HepG2 (cell line): ENCODE results near the gene LRRC34. TPM values are rescaled to one million over a fixed set of nuclear protein-coding genes. Genes with fewer than 3 reads are reported as not detected.
A peak's percentile ranks its signal among the peaks of the same experiment; 100 is the strongest.

Source experiments
- AHR ChIP-seq: IDR thresholded peaks from 2 replicates; pipeline ENCODE4 v1.6.1; 2018; ENCODE audit warnings: missing genetic modification reagents, missing compliant biosample characterization
- DR1 ChIP-seq: sonication (generic); formaldehyde crosslinking; IDR thresholded peaks from 2 replicates; pipeline ENCODE4 v1.8.0; 2021; ENCODE audit warnings: mild to moderate bottlenecking, missing genetic modification reagents, inconsistent platforms
- FOXK1 ChIP-seq: sonication (generic); formaldehyde crosslinking; IDR thresholded peaks from 2 replicates; pipeline ENCODE4 v1.4.0; 2020; ENCODE audit warnings: low read depth, missing genetic modification reagents, borderline replicate concordance
- GPN1 ChIP-seq: sonication (generic); formaldehyde crosslinking; IDR thresholded peaks from 2 replicates; pipeline ENCODE4 v1.5.1; 2020; ENCODE audit warnings: missing genetic modification reagents, borderline replicate concordance
- IRX3 ChIP-seq: sonication (generic); formaldehyde crosslinking; IDR thresholded peaks from 2 replicates; pipeline ENCODE4 v1.8.1; 2023; ENCODE audit warnings: mild to moderate bottlenecking, low read depth, missing genetic modification reagents, borderline replicate concordance
- KAT8 ChIP-seq: IDR thresholded peaks from 2 replicates; pipeline ENCODE4 v1.6.1; 2016; ENCODE audit warnings: missing genetic modification reagents, missing compliant biosample characterization
- MBNL3 ChIP-seq: fragments of 250-450 bp; sonication (Bioruptor Pico); conservative IDR thresholded peaks from 2 replicates; pipeline ENCODE4 v1.8.0; 2022; ENCODE audit warnings: mild to moderate bottlenecking, inconsistent platforms
- MYC ChIP-seq: sonication (generic); formaldehyde crosslinking; IDR thresholded peaks from 2 replicates; pipeline ENCODE4 v1.9.0; 2021; ENCODE audit warnings: missing genetic modification reagents, borderline replicate concordance
- SP1 ChIP-seq, 2 experiments: fragments of 450-650 bp in 1 of 2; sonication (generic) in 1 of 2; formaldehyde crosslinking in 1 of 2; IDR thresholded peaks; 2 replicates each; pipeline versions ENCODE4 v1.4.0 to v1.6.1; 2016 to 2020; ENCODE audit warnings: missing genetic modification reagents in 1 of 2
- TEAD3 ChIP-seq: optimal IDR thresholded peaks from 2 replicates; pipeline ENCODE3; 2016; ENCODE audit warnings: borderline replicate concordance
- ZFP82 ChIP-seq: sonication (generic); formaldehyde crosslinking; IDR thresholded peaks from 2 replicates; pipeline ENCODE4 v1.5.1; 2020; ENCODE audit warnings: mild to moderate bottlenecking, missing genetic modification reagents, borderline replicate concordance
- ZNF3 ChIP-seq: IDR thresholded peaks from 2 replicates; pipeline ENCODE4 v1.7.0; 2017; ENCODE audit warnings: inconsistent platforms
- ZNF484 ChIP-seq: sonication (generic); formaldehyde crosslinking; IDR thresholded peaks from 2 replicates; pipeline ENCODE4 v1.5.1; 2020; ENCODE audit warnings: mild to moderate bottlenecking, low read depth, missing genetic modification reagents, borderline replicate concordance
- ZNF629 ChIP-seq: sonication (generic); formaldehyde crosslinking; conservative IDR thresholded peaks from 2 replicates; pipeline ENCODE4 v1.5.0; 2020; ENCODE audit warnings: missing genetic modification reagents
- ZNF768 ChIP-seq: sonication (generic); formaldehyde crosslinking; IDR thresholded peaks from 2 replicates; pipeline ENCODE4 v1.4.0; 2020; ENCODE audit warnings: missing genetic modification reagents
- polyA plus RNA-seq, 8 experiments: library from polyadenylated mRNA; depleted of rRNA in 3 of 8; stranded (reverse) in 7 of 8; unstranded in 1 of 8; fragments of >200 nt; fragmentation: Illumina TruSeq in 4 of 8; extraction: Trizol in 4 of 8; gene quantifications; 2 replicates each; pipeline versions ENCODE4 v1.2.1 to v1.2.3, GENCODE V29; 2011 to 2016; ENCODE audit warnings: low read depth in 4 of 8, missing spikeins in 1 of 8, mixed read lengths in 1 of 8; ENCODE audit not compliant: insufficient read depth in 1 of 8
- total RNA-seq, 5 experiments: library from RNA; depleted of rRNA; stranded (reverse); fragments of >200 nt; fragmentation: Illumina TruSeq; extraction: Trizol; gene quantifications; 2 replicates each; pipeline ENCODE4 v1.2.3, GENCODE V29; 2016; ENCODE audit warnings: low read depth in 1 of 5
- TF ChIP-seq, protein P1 (sequence below): IDR thresholded peaks from 2 replicates; pipeline ENCODE4 v1.6.1; 2012; ENCODE audit warnings: low read length, improper control_type of control experiment
- TF ChIP-seq, protein P2 (sequence below): sonication (generic); formaldehyde crosslinking; IDR thresholded peaks from 2 replicates; pipeline ENCODE4 v1.5.1; 2020; ENCODE audit warnings: missing genetic modification reagents, mild to moderate bottlenecking, borderline replicate concordance
- TF ChIP-seq, protein P3 (sequence below): sonication (generic); formaldehyde crosslinking; IDR thresholded peaks from 2 replicates; pipeline ENCODE4 v1.5.1; 2020; ENCODE audit warnings: mild to moderate bottlenecking, missing genetic modification reagents, borderline replicate concordance

The LRRC34 gene
- total and polyA plus RNA-seq, 2 of the 13 experiments (the other 11 are each of a cell fraction or from before 2014, with no cell fraction given), result not detected

DNA sequence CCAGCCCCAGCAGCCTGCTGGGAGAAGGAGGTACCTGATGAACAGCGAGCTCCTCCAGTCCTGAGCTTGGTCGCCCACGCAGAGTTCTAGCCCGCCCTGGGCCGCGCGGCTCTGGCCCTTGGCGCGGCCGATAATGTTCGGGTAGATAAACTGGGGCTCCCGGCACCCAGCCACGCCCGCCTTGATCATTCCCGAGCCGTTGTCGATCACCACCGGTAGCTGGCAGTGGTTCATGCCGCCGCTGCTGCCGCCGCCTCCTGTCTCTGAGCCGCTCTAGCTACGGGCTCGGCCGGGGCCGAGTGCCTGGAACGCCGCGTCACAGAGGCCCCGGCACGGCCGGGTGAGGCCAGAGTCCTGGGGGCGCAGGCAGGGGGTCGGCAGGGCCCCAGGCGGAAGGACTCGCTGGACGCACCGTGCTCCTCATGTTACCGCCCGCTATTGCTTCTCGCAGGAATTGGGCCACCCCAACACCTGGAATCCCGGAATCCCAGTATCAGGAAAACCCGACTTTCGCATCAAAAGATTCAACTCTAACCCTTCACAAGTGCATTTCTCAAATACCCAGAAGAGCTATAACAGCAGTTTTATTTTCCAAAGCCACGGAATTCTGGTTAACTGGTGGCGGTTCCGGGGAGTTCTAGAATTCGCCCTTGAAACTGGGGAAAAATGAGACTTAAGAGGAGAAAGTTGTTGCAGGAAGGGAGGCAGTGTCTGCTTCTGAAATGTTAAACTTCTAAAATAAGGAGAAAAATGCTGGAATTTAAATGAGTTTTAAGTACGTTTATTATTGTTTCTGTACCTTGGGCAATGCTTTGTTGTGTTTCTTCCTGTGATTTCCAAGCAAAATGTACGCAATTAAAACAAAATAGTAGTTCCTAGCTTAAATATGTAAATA lies 43.2 kb downstream of the LRRC34 start, which contains the start of gene ACTRT3 (continued):
- TF ChIP-seq, protein P1, sequence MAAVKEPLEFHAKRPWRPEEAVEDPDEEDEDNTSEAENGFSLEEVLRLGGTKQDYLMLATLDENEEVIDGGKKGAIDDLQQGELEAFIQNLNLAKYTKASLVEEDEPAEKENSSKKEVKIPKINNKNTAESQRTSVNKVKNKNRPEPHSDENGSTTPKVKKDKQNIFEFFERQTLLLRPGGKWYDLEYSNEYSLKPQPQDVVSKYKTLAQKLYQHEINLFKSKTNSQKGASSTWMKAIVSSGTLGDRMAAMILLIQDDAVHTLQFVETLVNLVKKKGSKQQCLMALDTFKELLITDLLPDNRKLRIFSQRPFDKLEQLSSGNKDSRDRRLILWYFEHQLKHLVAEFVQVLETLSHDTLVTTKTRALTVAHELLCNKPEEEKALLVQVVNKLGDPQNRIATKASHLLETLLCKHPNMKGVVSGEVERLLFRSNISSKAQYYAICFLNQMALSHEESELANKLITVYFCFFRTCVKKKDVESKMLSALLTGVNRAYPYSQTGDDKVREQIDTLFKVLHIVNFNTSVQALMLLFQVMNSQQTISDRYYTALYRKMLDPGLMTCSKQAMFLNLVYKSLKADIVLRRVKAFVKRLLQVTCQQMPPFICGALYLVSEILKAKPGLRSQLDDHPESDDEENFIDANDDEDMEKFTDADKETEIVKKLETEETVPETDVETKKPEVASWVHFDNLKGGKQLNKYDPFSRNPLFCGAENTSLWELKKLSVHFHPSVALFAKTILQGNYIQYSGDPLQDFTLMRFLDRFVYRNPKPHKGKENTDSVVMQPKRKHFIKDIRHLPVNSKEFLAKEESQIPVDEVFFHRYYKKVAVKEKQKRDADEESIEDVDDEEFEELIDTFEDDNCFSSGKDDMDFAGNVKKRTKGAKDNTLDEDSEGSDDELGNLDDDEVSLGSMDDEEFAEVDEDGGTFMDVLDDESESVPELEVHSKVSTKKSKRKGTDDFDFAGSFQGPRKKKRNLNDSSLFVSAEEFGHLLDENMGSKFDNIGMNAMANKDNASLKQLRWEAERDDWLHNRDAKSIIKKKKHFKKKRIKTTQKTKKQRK, result no peak
- TF ChIP-seq ZFP82 (CRISPR knock-in tag) (no peak), MBNL3 (CRISPR knock-in tag) (no peak), IRX3 (CRISPR knock-in tag) (no peak), DR1 (CRISPR knock-in tag) (no peak), TEAD3 (CRISPR knock-in tag) (peak; percentile 52), FOXK1 (no peak), ZNF629 (CRISPR knock-in tag) (no peak), GPN1 (no peak), ZNF3 (CRISPR knock-in tag) (no peak), KAT8 (CRISPR knock-in tag) (peak; percentile 57; the same call in 1 of the 2 replicates), ZNF484 (CRISPR knock-in tag) (no peak), MYC (CRISPR knock-in tag) (peak; percentile 38; the same call in 1 of the 2 replicates), ZNF768 (CRISPR knock-in tag) (peak; percentile 72; the same call in 1 of the 2 replicates), AHR (CRISPR knock-in tag) (no peak), SP1 (IDR thresholded peaks at IDR 0.05) (no peak), SP1 (CRISPR knock-in tag; IDR thresholded peaks at IDR 0.05) (no peak)
- TF ChIP-seq, protein P2, sequence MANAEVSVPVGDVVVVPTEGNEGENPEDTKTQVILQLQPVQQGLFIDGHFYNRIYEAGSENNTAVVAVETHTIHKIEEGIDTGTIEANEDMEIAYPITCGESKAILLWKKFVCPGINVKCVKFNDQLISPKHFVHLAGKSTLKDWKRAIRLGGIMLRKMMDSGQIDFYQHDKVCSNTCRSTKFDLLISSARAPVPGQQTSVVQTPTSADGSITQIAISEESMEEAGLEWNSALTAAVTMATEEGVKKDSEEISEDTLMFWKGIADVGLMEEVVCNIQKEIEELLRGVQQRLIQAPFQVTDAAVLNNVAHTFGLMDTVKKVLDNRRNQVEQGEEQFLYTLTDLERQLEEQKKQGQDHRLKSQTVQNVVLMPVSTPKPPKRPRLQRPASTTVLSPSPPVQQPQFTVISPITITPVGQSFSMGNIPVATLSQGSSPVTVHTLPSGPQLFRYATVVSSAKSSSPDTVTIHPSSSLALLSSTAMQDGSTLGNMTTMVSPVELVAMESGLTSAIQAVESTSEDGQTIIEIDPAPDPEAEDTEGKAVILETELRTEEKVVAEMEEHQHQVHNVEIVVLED (CRISPR knock-in tag), result peak; percentile 31; the same call in 1 of the 2 replicates
- TF ChIP-seq, protein P3, sequence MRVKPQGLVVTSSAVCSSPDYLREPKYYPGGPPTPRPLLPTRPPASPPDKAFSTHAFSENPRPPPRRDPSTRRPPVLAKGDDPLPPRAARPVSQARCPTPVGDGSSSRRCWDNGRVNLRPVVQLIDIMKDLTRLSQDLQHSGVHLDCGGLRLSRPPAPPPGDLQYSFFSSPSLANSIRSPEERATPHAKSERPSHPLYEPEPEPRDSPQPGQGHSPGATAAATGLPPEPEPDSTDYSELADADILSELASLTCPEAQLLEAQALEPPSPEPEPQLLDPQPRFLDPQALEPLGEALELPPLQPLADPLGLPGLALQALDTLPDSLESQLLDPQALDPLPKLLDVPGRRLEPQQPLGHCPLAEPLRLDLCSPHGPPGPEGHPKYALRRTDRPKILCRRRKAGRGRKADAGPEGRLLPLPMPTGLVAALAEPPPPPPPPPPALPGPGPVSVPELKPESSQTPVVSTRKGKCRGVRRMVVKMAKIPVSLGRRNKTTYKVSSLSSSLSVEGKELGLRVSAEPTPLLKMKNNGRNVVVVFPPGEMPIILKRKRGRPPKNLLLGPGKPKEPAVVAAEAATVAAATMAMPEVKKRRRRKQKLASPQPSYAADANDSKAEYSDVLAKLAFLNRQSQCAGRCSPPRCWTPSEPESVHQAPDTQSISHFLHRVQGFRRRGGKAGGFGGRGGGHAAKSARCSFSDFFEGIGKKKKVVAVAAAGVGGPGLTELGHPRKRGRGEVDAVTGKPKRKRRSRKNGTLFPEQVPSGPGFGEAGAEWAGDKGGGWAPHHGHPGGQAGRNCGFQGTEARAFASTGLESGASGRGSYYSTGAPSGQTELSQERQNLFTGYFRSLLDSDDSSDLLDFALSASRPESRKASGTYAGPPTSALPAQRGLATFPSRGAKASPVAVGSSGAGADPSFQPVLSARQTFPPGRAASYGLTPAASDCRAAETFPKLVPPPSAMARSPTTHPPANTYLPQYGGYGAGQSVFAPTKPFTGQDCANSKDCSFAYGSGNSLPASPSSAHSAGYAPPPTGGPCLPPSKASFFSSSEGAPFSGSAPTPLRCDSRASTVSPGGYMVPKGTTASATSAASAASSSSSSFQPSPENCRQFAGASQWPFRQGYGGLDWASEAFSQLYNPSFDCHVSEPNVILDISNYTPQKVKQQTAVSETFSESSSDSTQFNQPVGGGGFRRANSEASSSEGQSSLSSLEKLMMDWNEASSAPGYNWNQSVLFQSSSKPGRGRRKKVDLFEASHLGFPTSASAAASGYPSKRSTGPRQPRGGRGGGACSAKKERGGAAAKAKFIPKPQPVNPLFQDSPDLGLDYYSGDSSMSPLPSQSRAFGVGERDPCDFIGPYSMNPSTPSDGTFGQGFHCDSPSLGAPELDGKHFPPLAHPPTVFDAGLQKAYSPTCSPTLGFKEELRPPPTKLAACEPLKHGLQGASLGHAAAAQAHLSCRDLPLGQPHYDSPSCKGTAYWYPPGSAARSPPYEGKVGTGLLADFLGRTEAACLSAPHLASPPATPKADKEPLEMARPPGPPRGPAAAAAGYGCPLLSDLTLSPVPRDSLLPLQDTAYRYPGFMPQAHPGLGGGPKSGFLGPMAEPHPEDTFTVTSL (CRISPR knock-in tag), result no peak
